HG02852 (cell line): ENCODE results near the gene THG1L.
"Not testable (repeated sequence)": the region's sequence is repeated elsewhere in the genome, so short reads cannot be mapped to it uniquely, and the experiment has no call there.

Experiments
- ATAC-seq: cut with Tn5 transposase; IDR thresholded peaks from one replicate; pipeline ENCODE4 v1.9.1; 2021; ENCODE audit warnings: mild to moderate bottlenecking, moderate library complexity; ENCODE audit not compliant: unreplicated experiment

Gene THG1L

GRCh38 chr5:157731272-157732129 is at the start of gene THG1L:
TSS of gene THG1L (plus strand) at chr5:157731420. CDS start at chr5:157731441, 21 bp downstream.
- ATAC-seq: peak; percentile 92

- no peak for ATAC-seq
Observed at GRCh38 chr5:157682257-157682656, 49.0 kb upstream of the THG1L start.

DNA sequence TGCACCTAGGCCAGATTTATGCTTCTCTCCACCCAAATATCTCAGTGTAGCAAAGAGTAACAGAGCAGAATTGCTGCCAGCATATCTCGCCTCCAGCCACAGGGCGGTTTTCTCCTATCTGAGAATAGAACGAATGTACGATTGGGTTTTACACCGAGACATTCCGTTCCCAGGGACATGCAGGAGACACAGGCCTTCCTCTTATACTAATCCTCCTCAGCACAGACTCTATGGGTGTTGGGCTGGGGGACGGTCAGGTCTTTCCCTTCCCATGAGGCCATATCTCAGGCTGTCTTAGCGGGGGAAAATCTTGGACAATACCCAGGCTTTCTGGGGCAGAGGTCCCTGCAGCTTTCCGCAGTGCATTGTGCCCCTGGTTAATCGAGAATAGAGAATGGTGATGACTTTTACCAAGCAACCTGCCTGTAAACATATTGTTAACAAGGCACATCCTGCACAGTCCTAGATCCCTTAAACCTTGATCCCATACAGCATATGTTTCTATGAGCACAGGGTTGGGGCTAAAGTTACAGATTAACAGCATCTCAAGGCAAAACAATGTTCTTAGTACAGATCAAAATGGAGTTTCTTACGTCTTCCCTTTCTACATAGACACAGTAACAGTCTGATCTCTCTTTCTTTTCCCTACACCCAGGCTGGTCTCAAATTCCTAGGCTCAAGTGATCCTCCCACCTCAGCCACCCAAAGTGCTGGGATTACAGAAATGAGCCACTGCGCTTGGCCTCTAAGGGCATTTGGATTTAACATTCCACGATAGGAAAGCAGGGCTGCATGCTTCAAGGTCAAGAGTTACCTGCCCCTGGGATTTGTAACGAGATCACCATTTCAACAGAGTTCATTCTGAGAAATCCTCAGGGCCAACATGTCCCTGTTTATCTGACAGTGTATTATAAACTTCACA is 44.7 kb upstream of the THG1L start:
- not testable (repeated sequence) for ATAC-seq

GRCh38 chr5:157687198-157687554 is 44.0 kb upstream of the THG1L start:
- no peak for ATAC-seq

DNA sequence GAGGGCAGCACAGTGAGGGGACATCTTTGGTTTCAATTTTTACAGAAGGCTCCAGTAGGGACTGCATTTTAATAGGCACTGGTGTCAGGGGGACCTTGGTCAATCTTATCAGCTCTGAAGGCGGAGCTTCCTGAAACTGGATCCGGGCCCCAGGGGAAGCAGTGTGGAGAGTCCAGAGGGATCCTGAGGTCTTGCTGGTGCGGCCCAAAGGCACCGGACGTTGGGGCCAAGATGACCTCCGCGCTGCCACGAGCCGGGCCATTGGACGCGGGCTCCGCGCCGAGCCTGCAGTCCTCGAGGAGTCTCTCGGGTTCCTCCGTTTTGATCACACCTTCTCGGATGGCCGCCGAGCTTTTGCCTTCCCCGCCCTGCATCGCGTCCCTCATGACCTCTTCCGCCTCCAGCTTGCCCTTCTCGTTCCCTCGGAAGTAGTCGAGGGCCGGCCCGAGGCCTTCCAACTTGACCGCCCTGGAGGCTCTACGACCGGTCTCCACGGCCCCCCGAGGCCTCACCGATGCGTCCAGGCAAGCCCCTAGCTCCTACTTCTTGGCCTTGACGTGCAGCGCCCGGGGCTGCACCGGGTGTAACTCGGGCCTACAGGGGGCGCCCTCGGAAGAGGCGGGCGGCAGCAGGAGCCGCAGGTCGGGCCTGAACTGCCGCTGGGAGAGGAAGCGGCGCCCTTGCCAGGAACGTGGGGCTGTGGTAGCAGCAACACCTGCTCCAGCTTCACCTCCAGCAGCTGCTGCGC is 41.1 kb upstream of the THG1L start:
- ATAC-seq: no peak

DNA sequence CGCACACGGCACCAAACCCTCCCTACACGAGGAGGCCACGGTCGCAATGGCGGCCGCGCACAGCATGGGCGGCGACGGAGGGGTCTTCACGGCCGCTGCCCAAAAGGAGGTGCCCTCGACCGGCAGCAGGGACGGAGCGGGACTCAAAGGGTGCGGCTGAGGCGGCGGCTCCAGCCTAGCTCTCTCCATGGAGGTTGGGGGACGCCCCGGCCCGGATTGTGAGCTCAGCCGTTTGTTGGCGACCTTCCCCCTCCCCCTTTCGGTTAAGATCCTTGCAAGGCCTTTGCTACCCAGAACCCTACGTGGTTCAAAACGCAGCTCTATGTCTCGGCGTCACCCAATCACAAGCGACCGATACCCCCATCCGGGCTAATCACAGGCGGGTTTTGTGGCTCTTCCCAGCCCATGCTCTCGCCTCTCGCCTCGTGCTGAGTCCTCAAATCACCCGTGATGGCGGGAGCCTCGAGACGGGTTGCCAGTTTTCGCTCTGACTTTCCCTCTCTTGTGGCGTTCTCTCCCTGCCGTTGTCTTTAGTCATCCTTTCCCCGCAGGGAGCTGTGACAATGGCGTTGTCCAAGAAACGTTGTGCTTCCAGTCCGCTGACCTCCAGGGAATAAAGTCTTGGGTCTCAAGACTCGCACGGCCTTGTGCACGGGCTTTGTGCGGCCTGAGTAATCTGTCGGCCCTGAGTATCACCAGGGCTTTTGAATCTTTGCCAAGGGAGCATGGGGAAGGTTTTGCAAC is 40.4 kb upstream of the THG1L start:
- ATAC-seq: no peak

GRCh38 chr5:157693816-157694215 is 37.4 kb upstream of the THG1L start:
- not testable (repeated sequence) for ATAC-seq

GRCh38 chr5:157696154-157696553 is 35.1 kb upstream of the THG1L start:
- not testable (repeated sequence) for ATAC-seq

DNA sequence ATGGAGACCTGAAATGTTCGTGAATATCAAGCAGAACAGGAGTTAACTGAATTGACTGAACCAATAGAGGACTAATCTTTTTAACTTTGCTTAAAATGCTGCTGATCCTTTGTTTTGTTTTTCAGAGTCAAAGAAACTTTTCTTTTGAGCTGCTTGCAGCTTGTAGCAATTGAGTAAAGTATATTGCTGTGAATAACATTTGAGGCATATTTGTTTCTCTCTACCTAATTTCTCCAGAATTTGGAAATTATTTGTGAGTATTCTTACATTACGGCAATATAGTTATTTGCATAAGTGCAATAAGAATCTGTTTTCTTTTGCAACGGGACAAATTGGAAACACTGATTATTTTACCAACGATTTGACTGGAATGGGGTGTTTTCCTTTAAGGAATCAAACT is 32.5 kb upstream of the THG1L start:
- not testable (repeated sequence) for ATAC-seq

GRCh38 chr5:157703736-157704135 is 27.5 kb upstream of the THG1L start:
- ATAC-seq: no peak

GRCh38 chr5:157708866-157709265 is 22.4 kb upstream of the THG1L start:
- no peak for ATAC-seq

DNA sequence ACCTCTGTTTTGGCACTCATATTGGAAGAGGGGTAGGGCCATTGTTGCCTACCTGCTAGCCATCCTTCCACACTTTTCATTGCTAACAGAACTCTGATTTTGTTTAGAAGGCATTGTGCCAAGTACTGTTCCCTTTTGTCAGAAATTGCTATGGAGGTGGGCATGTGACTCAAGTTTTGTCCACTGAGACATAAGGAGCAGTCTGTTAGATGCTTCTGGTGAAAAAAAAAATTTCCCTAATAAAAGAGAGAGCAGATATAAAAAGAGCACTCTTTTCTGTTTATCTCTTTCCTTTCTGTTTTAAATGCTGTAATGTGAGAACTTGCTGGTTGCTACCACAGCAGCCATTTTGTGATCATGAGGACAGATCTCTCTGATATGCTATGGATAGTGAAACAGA is 21.9 kb upstream of the THG1L start:
- no peak for ATAC-seq

GRCh38 chr5:157710431-157710830 is 20.8 kb upstream of the THG1L start:
- ATAC-seq: no peak

DNA sequence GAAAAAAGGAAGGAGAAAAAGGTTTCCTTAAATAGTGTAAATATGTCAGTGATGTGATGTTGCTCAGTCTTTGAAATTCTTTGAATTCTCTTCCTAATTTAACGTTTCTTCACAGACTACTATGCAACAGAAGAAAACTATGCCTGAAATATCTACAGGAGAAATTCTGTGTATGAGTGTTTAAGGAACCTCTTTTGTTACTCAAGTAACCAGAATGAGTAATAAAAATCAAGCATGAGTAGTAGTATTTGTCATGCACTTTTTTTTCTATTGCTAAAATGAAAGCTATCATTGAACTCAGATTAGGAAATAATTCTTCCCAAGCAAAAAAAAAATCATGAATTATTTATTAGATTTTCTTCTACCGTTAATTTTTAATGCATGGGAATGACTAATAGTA is 20.3 kb upstream of the THG1L start:
- ATAC-seq: peak; percentile 73

- no peak for ATAC-seq
Observed at GRCh38 chr5:157713830-157714595, 17.2 kb upstream of the THG1L start.

GRCh38 chr5:157714596-157714864 is 16.7 kb upstream of the THG1L start:
- ATAC-seq: no peak

GRCh38 chr5:157718519-157718918 is 12.7 kb upstream of the THG1L start:
- peak; percentile 74 for ATAC-seq

- no peak for ATAC-seq
Observed at GRCh38 chr5:157719245-157719644, 12.0 kb upstream of the THG1L start.

DNA sequence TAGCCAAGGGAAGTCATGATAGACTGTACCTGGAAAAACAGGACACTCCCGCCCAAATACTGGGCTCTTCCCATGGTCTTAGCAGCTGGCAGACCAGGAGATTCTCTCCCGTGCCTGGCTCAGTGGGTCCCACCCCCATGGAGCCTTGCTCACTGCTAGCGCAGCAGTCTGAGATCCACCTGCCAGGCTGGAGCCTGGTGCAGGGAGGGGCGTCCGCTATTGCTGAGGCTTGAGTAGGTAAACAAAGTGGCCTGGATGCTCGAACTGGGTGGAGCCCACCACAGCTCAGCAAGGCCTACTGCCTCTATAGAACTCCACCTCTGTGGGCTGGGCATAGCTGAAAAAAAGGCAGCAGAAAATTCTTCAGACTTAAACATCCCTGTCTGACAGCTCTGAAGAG is 10.1 kb upstream of the THG1L start:
- ATAC-seq: no peak

DNA sequence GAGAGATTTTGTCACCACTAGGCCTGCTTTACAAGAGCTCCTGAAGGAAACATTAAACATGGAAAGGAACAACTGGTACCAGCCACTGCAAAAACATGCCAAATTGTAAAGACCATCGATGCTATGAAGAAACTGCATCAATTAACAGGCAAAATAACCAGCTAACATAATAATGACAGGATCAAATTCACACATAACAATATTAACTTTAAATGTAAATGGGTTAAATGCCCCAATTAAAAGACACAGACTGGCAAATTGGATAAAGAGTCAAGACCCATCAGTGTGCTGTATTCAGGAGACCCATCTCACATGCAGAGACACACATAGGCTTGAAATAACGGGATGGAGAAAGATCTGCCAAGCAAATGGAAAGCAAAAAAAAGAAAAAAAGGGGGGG is 8.3 kb upstream of the THG1L start:
- not testable (repeated sequence) for ATAC-seq
